Muscle layer of colon (tissue), 2 donors: ENCODE measurements around the gene ENO3.

ENCODE experiments used
- H3K27ac ChIP-seq: one replicate; pipeline ENCODE4 v1.7.0; 2013; ENCODE audit warnings: low read depth, mild to moderate bottlenecking, low read length, moderate library complexity
- H3K27me3 ChIP-seq, 2 donors: one replicate each; pipeline ENCODE4 v1.7.0; 2013; ENCODE audit warnings: low read length in 2 of 2, mild to moderate bottlenecking in 2 of 2; ENCODE audit not compliant: insufficient read depth in 2 of 2, control insufficient read depth in 1 of 2
- H3K36me3 ChIP-seq: one replicate; pipeline ENCODE4 v1.7.0; 2013; ENCODE audit warnings: mild to moderate bottlenecking, low read length; ENCODE audit not compliant: insufficient read depth
- H3K4me1 ChIP-seq: one replicate; pipeline ENCODE4 v1.7.0; 2013; ENCODE audit warnings: mild to moderate bottlenecking, low read length; ENCODE audit not compliant: insufficient read depth
- H3K4me3 ChIP-seq, 2 donors: one replicate each; pipeline ENCODE4 v1.7.0; 2013; ENCODE audit warnings: low read length in 2 of 2, low read depth in 1 of 2, mild to moderate bottlenecking in 1 of 2, moderate library complexity in 1 of 2
- H3K9ac ChIP-seq: one replicate; pipeline ENCODE4 v1.7.0; 2013; ENCODE audit warnings: low read length
- H3K9me3 ChIP-seq: one replicate; pipeline ENCODE4 v1.7.0; 2013; ENCODE audit warnings: mild to moderate bottlenecking, low read length
- donor health status: abdominal sarcoma.
- donor health status: Adenocarcinoma of cecum.

ENO3 gene

GRCh38 chr17:5003214-5003867, 52.4 kb downstream of the ENO3 start:
- no peak overlapping the region for H3K27ac ChIP-seq
- no peaks in the 10 kb centered on the region for H3K27me3 ChIP-seq
- H3K36me3 ChIP-seq = peaks cover 76% of the 10 kb centered on the region
- H3K9ac ChIP-seq = no peak overlapping the region
- no peak overlapping the region for H3K4me3 ChIP-seq
- H3K4me1 ChIP-seq = peaks cover 23% of the 10 kb centered on the region
- no peaks in the 10 kb centered on the region for H3K9me3 ChIP-seq
